ENCODE measurements around the gene GHR.

GHR gene

GRCh38 chr5:42621662-42622061 is 198.4 kb downstream of the GHR start:
- Histone ChIP-seq H3K4me1 (ENCODE audit: control insufficient read depth, insufficient read depth, low read length) (peaks cover 4% of the 10 kb centered on the region), H3K36me3 (ENCODE audit: control insufficient read depth in 2 of 2, insufficient read depth in 1 of 2, low read length in 2 of 2) (no peaks in the 10 kb centered on the region), H3K9me3 (ENCODE audit: control insufficient read depth, insufficient read depth, low read depth, low read length) (no peaks in the 10 kb centered on the region), H3K27ac (ENCODE audit: extremely low read depth, low read depth, low read length) (peak overlapping the region; percentile 0; the same call in 1 of the 2 replicates), H3K4me3 (ENCODE audit: low read depth, low read length) (no peak overlapping the region)
- POLR2A ChIA-PET, result no interaction called here
- CTCF ChIA-PET, result no interaction called here
- TF ChIP-seq ZNF324 (tag by site-specific recombination; IDR thresholded peaks at IDR 0.05) (no peak), ZNF48 (tag by site-specific recombination; IDR thresholded peaks at IDR 0.05) (no peak), ZNF623 (tag by site-specific recombination; IDR thresholded peaks at IDR 0.05) (no peak)
- TF ChIP-seq, protein P1, sequence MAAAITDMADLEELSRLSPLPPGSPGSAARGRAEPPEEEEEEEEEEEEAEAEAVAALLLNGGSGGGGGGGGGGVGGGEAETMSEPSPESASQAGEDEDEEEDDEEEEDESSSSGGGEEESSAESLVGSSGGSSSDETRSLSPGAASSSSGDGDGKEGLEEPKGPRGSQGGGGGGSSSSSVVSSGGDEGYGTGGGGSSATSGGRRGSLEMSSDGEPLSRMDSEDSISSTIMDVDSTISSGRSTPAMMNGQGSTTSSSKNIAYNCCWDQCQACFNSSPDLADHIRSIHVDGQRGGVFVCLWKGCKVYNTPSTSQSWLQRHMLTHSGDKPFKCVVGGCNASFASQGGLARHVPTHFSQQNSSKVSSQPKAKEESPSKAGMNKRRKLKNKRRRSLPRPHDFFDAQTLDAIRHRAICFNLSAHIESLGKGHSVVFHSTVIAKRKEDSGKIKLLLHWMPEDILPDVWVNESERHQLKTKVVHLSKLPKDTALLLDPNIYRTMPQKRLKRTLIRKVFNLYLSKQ (tag by site-specific recombination; IDR thresholded peaks at IDR 0.05; ENCODE audit: borderline replicate concordance), result no peak
- TF ChIP-seq, protein P2, sequence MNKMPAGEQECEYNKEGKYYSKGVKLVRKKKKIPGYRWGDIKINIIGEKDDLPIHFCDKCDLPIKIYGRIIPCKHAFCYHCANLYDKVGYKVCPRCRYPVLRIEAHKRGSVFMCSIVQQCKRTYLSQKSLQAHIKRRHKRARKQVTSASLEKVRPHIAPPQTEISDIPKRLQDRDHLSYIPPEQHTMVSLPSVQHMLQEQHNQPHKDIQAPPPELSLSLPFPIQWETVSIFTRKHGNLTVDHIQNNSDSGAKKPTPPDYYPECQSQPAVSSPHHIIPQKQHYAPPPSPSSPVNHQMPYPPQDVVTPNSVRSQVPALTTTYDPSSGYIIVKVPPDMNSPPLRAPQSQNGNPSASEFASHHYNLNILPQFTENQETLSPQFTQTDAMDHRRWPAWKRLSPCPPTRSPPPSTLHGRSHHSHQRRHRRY (tag by site-specific recombination; IDR thresholded peaks at IDR 0.05), result no peak

DNA sequence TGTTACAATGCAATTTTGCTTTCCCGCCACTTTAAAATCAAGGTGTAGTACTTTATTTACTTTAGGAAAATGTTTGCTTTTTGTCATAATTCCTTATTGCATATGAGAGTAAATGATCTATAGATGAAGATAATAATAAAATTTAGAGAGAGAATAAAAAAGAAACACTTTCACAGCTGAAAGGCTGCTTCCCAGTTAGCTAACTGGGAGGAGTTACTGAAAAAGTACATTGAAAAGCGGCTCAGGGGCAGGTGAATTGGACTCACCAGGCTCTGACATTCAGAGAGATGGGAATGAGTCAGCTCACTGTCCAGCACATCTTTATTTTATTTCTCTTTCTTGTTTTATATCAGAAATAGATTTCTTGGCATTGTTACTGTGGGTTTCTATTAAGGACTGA is 201.7 kb downstream of the GHR start:
- no peak overlapping the region for H3K4me3 ChIP-seq (ENCODE audit: low read depth, low read length)
- POLR2A ChIA-PET, result no interaction called here
- no peak for TF ChIP-seq ZSCAN5A (tag by site-specific recombination; IDR thresholded peaks at IDR 0.05)
- TF ChIP-seq SP7 (tag by site-specific recombination; IDR thresholded peaks at IDR 0.05), result no peak
- TF ChIP-seq GLI2 (tag by site-specific recombination; IDR thresholded peaks at IDR 0.05; ENCODE audit: borderline replicate concordance, low read depth), result no peak
- TF ChIP-seq ZNF174 (tag by site-specific recombination; IDR thresholded peaks at IDR 0.05), result no peak
- TF ChIP-seq ZNF48 (tag by site-specific recombination; IDR thresholded peaks at IDR 0.05), result no peak
- TF ChIP-seq, protein P3, sequence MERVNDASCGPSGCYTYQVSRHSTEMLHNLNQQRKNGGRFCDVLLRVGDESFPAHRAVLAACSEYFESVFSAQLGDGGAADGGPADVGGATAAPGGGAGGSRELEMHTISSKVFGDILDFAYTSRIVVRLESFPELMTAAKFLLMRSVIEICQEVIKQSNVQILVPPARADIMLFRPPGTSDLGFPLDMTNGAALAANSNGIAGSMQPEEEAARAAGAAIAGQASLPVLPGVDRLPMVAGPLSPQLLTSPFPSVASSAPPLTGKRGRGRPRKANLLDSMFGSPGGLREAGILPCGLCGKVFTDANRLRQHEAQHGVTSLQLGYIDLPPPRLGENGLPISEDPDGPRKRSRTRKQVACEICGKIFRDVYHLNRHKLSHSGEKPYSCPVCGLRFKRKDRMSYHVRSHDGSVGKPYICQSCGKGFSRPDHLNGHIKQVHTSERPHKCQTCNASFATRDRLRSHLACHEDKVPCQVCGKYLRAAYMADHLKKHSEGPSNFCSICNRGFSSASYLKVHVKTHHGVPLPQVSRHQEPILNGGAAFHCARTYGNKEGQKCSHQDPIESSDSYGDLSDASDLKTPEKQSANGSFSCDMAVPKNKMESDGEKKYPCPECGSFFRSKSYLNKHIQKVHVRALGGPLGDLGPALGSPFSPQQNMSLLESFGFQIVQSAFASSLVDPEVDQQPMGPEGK (tag by site-specific recombination; IDR thresholded peaks at IDR 0.05), result no peak
- TF ChIP-seq ZNF266 (tag by site-specific recombination; IDR thresholded peaks at IDR 0.05; ENCODE audit: low read depth), result no peak
- no peak for TF ChIP-seq ZNF10 (tag by site-specific recombination; IDR thresholded peaks at IDR 0.05)
- TF ChIP-seq ZNF514 (tag by site-specific recombination; IDR thresholded peaks at IDR 0.05), result no peak
- no peak for TF ChIP-seq ZNF138 (tag by site-specific recombination; IDR thresholded peaks at IDR 0.05; ENCODE audit: borderline replicate concordance)
- TF ChIP-seq ZNF629 (tag by site-specific recombination; IDR thresholded peaks at IDR 0.05), result no peak
- TF ChIP-seq ZNF571 (tag by site-specific recombination; IDR thresholded peaks at IDR 0.05), result no peak
- no peak for TF ChIP-seq REPIN1 (tag by site-specific recombination; IDR thresholded peaks at IDR 0.05; ENCODE audit: low read depth)
- TF ChIP-seq, protein P4, sequence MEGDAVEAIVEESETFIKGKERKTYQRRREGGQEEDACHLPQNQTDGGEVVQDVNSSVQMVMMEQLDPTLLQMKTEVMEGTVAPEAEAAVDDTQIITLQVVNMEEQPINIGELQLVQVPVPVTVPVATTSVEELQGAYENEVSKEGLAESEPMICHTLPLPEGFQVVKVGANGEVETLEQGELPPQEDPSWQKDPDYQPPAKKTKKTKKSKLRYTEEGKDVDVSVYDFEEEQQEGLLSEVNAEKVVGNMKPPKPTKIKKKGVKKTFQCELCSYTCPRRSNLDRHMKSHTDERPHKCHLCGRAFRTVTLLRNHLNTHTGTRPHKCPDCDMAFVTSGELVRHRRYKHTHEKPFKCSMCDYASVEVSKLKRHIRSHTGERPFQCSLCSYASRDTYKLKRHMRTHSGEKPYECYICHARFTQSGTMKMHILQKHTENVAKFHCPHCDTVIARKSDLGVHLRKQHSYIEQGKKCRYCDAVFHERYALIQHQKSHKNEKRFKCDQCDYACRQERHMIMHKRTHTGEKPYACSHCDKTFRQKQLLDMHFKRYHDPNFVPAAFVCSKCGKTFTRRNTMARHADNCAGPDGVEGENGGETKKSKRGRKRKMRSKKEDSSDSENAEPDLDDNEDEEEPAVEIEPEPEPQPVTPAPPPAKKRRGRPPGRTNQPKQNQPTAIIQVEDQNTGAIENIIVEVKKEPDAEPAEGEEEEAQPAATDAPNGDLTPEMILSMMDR (tag by site-specific recombination; IDR thresholded peaks at IDR 0.05), result no peak
- no peak for TF ChIP-seq IKZF3 (tag by site-specific recombination; IDR thresholded peaks at IDR 0.05)
- no peak for TF ChIP-seq ZNF555 (tag by site-specific recombination; conservative IDR thresholded peaks at IDR 0.05)
- TF ChIP-seq OVOL3 (tag by site-specific recombination; IDR thresholded peaks at IDR 0.05), result no peak
- no peak for TF ChIP-seq ZNF350 (tag by site-specific recombination; IDR thresholded peaks at IDR 0.05)
- TF ChIP-seq ZNF274 (IDR thresholded peaks at IDR 0.05; ENCODE audit: low read length), result no peak
- TF ChIP-seq ZNF274 (tag by site-specific recombination; IDR thresholded peaks at IDR 0.05; ENCODE audit: borderline replicate concordance), result no peak
- no peak for TF ChIP-seq ZBTB21 (tag by site-specific recombination; IDR thresholded peaks at IDR 0.05)
- no peak overlapping the region for H3K27ac ChIP-seq (ENCODE audit: extremely low read depth, low read depth, low read length)
- CTCF ChIA-PET, result no interaction called here
- H3K4me1 ChIP-seq (ENCODE audit: control insufficient read depth, insufficient read depth, low read length), result peaks cover 6% of the 10 kb centered on the region
- H3K9me3 ChIP-seq (ENCODE audit: control insufficient read depth, insufficient read depth, low read depth, low read length), result no peaks in the 10 kb centered on the region
- H3K36me3 ChIP-seq (ENCODE audit: control insufficient read depth in 2 of 2, insufficient read depth in 1 of 2, low read length in 2 of 2), result no peaks in the 10 kb centered on the region
